ENCODE measurements around the gene GAB1. TPM values are rescaled to one million over a fixed set of nuclear protein-coding genes. Genes with fewer than 3 reads are reported as not detected.

Gene GAB1
- total RNA-seq, 1 donor from 2014 or later = 14.9 TPM

DNA sequence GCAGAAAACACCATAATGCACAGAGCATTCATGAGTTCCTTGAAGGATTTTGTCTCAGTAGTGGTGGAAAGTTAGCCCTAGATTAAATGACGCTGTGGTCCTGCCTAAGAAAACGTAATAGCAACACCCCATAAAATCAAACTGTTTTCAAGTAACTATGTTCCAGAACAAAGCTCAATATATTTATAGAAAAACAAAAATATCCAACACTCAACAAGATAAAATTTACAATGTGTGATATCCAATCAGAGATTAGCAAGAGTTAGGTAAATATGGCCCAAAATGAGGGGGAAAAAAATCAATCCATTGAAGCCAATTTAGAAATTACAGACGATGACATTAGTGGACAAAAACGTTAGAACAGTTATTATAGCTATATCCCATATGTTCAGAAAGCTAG is 9.9 kb upstream of the GAB1 start:
- Histone ChIP-seq H3K36me3 (ENCODE audit: control insufficient read depth, insufficient read depth, low read length) (no peaks in the 10 kb centered on the region), H3K27me3 (ENCODE audit: control insufficient read depth, insufficient read depth, low read length) (no peaks in the 10 kb centered on the region), H3K4me3 (ENCODE audit: low read depth, low read length) (no peak overlapping the region)
- TF ChIP-seq, protein P1, sequence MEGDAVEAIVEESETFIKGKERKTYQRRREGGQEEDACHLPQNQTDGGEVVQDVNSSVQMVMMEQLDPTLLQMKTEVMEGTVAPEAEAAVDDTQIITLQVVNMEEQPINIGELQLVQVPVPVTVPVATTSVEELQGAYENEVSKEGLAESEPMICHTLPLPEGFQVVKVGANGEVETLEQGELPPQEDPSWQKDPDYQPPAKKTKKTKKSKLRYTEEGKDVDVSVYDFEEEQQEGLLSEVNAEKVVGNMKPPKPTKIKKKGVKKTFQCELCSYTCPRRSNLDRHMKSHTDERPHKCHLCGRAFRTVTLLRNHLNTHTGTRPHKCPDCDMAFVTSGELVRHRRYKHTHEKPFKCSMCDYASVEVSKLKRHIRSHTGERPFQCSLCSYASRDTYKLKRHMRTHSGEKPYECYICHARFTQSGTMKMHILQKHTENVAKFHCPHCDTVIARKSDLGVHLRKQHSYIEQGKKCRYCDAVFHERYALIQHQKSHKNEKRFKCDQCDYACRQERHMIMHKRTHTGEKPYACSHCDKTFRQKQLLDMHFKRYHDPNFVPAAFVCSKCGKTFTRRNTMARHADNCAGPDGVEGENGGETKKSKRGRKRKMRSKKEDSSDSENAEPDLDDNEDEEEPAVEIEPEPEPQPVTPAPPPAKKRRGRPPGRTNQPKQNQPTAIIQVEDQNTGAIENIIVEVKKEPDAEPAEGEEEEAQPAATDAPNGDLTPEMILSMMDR (IDR thresholded peaks at IDR 0.05; ENCODE audit: insufficient read depth, low read length, poor library complexity, severe bottlenecking) = no peak
- no peak for DNase-seq (ENCODE audit: low read depth)

DNA sequence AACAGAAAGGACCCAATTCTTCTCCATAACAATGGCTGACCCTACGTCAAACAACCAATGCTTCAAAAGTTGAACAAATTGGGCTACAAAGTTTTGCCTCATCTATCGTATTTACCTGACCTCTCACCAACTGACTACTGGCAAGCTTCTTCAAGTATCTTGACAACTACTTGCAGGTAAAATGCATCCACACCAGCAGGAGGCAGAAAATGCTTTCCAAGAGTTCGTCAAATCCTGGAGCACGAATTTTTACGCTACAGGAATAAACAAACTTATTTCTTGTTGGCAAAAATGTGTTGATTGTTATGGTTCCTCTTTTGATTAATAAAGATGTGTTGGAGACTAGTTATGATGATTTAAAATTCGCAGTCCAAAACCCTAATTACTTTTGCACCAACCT is 6.7 kb upstream of the GAB1 start:
- TF ChIP-seq, protein P1 (IDR thresholded peaks at IDR 0.05; ENCODE audit: insufficient read depth, low read length, poor library complexity, severe bottlenecking) = no peak
- H3K4me3 ChIP-seq (ENCODE audit: low read depth, low read length) = no peak overlapping the region
- no peaks in the 10 kb centered on the region for H3K36me3 ChIP-seq (ENCODE audit: control insufficient read depth, insufficient read depth, low read length)
- DNase-seq (ENCODE audit: low read depth) = no peak
- H3K27me3 ChIP-seq (ENCODE audit: control insufficient read depth, insufficient read depth, low read length) = no peaks in the 10 kb centered on the region

GRCh38 chr4:143335979-143336780 is 496 bp upstream of the GAB1 start:
- TF ChIP-seq, protein P1 (IDR thresholded peaks at IDR 0.05; ENCODE audit: insufficient read depth, low read length, poor library complexity, severe bottlenecking) = no peak
- Histone ChIP-seq H3K4me3 (ENCODE audit: low read depth, low read length) (peak overlapping the region; percentile 57), H3K36me3 (ENCODE audit: control insufficient read depth, insufficient read depth, low read length) (no peaks in the 10 kb centered on the region), H3K27me3 (ENCODE audit: control insufficient read depth, insufficient read depth, low read length) (no peaks in the 10 kb centered on the region)
- peak; percentile 55 for DNase-seq (ENCODE audit: low read depth)

DNA sequence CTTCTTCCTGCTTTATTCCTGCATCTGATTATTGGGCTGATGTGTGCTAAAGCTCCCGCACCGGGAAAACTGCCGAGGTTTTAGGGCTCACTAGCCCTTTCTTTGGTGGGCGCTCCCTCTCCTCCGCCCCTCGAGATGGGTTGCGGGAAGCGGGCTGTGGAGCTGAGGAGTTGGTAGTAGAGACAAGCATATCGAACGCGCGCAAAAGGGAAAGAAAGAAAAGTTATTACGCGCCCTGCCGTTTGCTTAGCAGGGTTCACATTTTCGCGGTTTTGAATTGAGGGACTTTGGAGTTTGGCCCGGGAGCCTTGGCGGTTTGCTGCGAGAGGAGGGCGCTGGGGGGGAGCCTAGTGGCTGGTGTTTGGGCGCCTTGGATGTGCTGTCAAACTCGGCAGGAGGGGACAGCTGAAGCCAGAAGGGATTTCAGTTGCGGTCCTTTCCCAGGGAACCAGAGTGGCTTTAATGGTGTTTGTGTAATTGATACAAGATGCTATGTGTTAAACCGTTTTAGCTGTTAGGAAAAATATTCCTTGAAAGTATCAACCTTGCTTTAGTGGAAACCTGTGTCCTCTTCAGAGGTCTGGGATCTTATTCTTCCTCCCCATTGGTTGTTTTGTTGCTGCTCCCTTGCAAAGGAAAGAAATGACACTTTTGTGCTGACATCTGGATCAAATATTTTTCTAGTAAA is 1.1 kb downstream of the GAB1 start:
- TF ChIP-seq, protein P1 (IDR thresholded peaks at IDR 0.05; ENCODE audit: insufficient read depth, low read length, poor library complexity, severe bottlenecking) = no peak
- DNase-seq (ENCODE audit: low read depth) = no peak
- no peaks in the 10 kb centered on the region for H3K27me3 ChIP-seq (ENCODE audit: control insufficient read depth, insufficient read depth, low read length)

DNA sequence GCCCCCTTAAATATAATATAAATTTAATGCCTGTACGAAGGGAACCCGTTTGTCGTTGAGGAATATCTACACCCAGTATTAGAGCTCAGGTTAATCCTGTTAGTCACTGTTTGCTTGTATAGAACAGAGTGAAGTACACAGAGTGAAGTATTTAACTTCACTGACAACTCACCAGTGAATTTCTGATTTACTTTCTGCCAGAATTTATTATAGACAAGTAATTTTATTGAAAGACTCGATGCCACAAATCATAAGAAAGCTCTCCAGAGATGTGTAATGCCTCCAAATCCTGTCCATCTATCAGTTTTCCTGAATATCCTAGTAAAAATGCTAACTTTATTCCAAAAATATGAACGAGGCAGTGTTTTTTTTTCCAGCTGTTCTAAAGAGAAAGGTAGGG is 1.6 kb downstream of the GAB1 start:
- Histone ChIP-seq H3K36me3 (ENCODE audit: control insufficient read depth, insufficient read depth, low read length) (no peaks in the 10 kb centered on the region), H3K4me3 (ENCODE audit: low read depth, low read length) (peak overlapping the region; percentile 57), H3K27me3 (ENCODE audit: control insufficient read depth, insufficient read depth, low read length) (no peaks in the 10 kb centered on the region)
- TF ChIP-seq, protein P1 (IDR thresholded peaks at IDR 0.05; ENCODE audit: insufficient read depth, low read length, poor library complexity, severe bottlenecking) = no peak
- no peak for DNase-seq (ENCODE audit: low read depth)

More for the DNA sequence above, 1.1 kb downstream of the GAB1 start:
- H3K36me3 ChIP-seq (ENCODE audit: control insufficient read depth, insufficient read depth, low read length) = no peaks in the 10 kb centered on the region
- peak overlapping the region; percentile 57 for H3K4me3 ChIP-seq (ENCODE audit: low read depth, low read length)

Data from kidney epithelial cell (primary cell).